ENCODE results near the gene SLC35C1.
"Not testable (repeated sequence)": the region's sequence is repeated elsewhere in the genome, so short reads cannot be mapped to it uniquely, and the experiment has no call there.

The SLC35C1 gene

DNA sequence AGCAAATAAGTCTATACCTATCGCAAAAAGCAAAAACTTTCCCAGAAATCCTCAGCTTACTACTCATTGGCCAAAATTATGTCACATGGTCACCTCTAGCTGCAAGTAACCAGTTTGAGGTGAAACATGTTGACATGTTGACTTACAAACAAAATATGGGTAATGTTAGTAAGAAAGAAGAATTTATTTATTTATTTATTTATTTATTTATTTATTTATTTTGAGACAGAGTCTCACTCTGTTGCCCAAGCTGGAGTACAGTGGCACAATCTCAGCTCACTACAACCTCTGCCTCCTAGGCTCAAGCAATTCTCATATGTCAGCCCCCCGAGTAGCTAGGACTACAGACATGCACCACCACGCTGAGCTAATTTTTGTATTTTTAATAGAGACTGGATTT, 5.4 kb upstream of the SLC35C1 start:
- Mint-ChIP-seq H3K27me3 (peaks cover 3% of the 10 kb centered on the region), H3K4me3 (no peak overlapping the region), H3K9me3 (peaks cover 3% of the 10 kb centered on the region), H3K36me3 (no peaks in the 10 kb centered on the region), H3K4me1 (no peaks in the 10 kb centered on the region), H3K27ac (no peak overlapping the region)
- DNase-seq (ENCODE audit: low spot score in 2 of 2), result no peak
- no peak for ATAC-seq (ENCODE audit: low read depth)

- Mint-ChIP-seq H3K4me1 (peaks cover 1% of the 10 kb centered on the region), H3K36me3 (no peaks in the 10 kb centered on the region), H3K27ac (no peak overlapping the region), H3K4me3 (no peak overlapping the region), H3K27me3 (peaks cover 2% of the 10 kb centered on the region), H3K9me3 (peaks cover 3% of the 10 kb centered on the region)
- no peak for DNase-seq (ENCODE audit: low spot score in 2 of 2)
- no peak for ATAC-seq (ENCODE audit: low read depth)
Measured at GRCh38 chr11:45800261-45800660, 4.7 kb upstream of the SLC35C1 start.

DNA sequence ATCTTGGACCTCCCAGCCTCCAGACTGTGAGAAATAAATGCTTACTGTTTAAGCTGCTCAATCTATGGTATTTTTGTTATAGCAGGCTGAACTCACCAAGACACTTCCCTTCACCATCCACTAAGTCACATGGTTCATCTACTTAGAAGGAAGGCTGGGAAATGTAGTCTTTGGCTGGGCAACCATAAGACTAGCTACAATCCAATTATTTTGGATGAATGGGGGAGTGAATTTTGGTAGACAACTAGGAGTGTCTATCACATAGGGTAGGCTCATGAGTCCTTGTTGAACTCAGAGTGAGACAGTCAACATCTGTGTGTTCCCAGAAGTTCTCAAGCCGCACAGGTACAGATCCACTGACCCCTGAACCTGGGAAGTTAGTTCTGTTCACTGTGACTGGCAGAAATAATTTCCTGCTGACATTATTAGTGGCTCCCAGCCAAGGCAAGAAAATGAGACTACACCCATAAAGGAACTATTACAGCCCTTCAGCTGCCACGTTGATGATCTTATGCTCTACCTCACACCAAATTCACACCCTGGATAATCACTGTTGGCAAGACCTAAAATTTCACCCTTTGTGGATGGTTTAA, 3.1 kb upstream of the SLC35C1 start:
- no peak for ATAC-seq (ENCODE audit: low read depth)
- H3K4me3 Mint-ChIP-seq, result no peak overlapping the region
- H3K4me1 Mint-ChIP-seq, result peaks cover 13% of the 10 kb centered on the region
- H3K36me3 Mint-ChIP-seq, result no peaks in the 10 kb centered on the region
- H3K9me3 Mint-ChIP-seq, result peaks cover 3% of the 10 kb centered on the region
- no peak overlapping the region for H3K27ac Mint-ChIP-seq
- DNase-seq (ENCODE audit: low spot score in 2 of 2), result no peak
- H3K27me3 Mint-ChIP-seq, result no peaks in the 10 kb centered on the region

GRCh38 chr11:45802531-45803317, 2.2 kb upstream of the SLC35C1 start:
- ATAC-seq (ENCODE audit: low read depth) (no peak), DNase-seq (ENCODE audit: low spot score in 2 of 2) (no peak)
- Mint-ChIP-seq H3K9me3 (peaks cover 3% of the 10 kb centered on the region), H3K4me3 (peak overlapping the region; percentile 37), H3K27ac (no peak overlapping the region), H3K36me3 (no peaks in the 10 kb centered on the region), H3K27me3 (no peaks in the 10 kb centered on the region), H3K4me1 (peaks cover 17% of the 10 kb centered on the region)

DNA sequence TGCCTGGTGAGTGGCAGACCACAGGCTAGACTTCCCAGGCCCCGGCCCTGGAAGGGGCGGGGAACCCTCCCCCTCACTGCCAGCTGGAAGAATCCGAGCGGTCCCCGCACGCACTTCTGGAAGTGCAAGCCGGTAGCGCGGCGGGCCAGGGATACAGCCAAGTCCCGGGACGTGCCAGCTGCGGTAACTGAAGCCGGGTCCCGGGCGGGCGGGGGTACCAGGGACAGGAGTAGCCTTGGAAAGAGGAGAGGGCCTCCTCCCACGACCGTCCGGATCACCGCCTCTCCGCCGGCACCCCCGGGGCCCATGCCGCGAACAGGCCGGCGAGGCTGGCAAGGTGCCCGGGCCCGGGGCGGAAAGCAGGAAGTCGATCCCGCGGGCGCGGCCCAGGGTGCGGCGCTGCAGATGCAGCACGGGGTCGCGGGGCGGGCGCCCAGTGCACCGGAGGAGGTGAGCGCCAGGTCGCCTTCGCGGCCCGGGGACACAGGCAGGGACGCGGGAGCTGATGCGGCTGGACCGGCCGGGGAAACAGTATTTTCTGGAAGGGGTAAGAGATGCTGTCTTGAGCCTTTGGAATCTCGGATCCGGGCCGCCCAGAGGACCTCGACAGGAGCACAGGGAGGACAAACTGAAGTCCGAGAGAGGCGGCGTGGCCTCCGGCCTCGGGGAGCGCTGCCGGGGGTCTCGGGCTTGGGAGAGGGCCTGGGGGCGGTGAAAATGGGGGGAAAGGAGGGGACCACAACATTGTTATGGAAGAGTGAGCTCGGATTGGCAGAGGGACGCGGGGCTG, 783 bp upstream of the SLC35C1 start:
- peaks cover 27% of the 10 kb centered on the region for H3K4me1 Mint-ChIP-seq
- H3K27ac Mint-ChIP-seq, result peak overlapping the region; percentile 96
- ATAC-seq (ENCODE audit: low read depth) (peak; percentile 29), DNase-seq (ENCODE audit: low spot score in 2 of 2) (peak; percentile 53 to 63)
- H3K27me3 Mint-ChIP-seq, result no peaks in the 10 kb centered on the region
- H3K36me3 Mint-ChIP-seq, result peaks cover 3% of the 10 kb centered on the region
- H3K9me3 Mint-ChIP-seq, result no peaks in the 10 kb centered on the region
- H3K4me3 Mint-ChIP-seq, result peak overlapping the region; percentile 99

DNA sequence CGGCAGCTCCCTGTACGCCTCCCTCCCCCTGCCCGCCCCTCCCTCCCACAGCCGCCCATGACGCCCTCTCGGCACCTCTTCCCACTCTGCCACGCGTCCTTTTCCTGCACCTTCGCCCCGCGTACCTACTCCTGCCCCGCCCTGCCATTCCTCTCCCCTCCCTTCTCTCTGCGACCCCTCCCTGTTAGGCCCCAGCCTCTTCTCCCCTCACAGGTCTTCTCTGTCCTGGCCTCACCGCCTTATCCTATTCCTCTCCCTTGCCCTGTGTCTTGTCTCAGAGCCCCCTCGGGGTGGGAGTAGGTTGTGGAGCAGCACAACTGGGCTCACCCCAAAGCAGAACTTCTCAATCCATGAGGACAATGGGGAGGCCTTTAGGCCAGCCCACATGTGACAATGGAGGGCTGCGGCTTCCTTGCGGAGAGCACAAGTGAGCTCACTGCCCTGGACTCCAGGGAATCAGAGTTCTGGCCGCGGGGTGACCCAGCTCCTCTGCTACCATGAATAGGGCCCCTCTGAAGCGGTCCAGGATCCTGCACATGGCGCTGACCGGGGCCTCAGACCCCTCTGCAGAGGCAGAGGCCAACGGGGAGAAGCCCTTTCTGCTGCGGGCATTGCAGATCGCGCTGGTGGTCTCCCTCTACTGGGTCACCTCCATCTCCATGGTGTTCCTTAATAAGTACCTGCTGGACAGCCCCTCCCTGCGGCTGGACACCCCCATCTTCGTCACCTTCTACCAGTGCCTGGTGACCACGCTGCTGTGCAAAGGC, 539 bp downstream of the SLC35C1 start:
- H3K27me3 Mint-ChIP-seq, result no peaks in the 10 kb centered on the region
- peaks cover 3% of the 10 kb centered on the region for H3K36me3 Mint-ChIP-seq
- no peaks in the 10 kb centered on the region for H3K9me3 Mint-ChIP-seq
- peak overlapping the region; percentile 99 for H3K4me3 Mint-ChIP-seq
- DNase-seq (ENCODE audit: low spot score in 2 of 2) (no peak), ATAC-seq (ENCODE audit: low read depth) (peak; percentile 39)
- peaks cover 36% of the 10 kb centered on the region for H3K4me1 Mint-ChIP-seq
- H3K27ac Mint-ChIP-seq, result peak overlapping the region; percentile 96

DNA sequence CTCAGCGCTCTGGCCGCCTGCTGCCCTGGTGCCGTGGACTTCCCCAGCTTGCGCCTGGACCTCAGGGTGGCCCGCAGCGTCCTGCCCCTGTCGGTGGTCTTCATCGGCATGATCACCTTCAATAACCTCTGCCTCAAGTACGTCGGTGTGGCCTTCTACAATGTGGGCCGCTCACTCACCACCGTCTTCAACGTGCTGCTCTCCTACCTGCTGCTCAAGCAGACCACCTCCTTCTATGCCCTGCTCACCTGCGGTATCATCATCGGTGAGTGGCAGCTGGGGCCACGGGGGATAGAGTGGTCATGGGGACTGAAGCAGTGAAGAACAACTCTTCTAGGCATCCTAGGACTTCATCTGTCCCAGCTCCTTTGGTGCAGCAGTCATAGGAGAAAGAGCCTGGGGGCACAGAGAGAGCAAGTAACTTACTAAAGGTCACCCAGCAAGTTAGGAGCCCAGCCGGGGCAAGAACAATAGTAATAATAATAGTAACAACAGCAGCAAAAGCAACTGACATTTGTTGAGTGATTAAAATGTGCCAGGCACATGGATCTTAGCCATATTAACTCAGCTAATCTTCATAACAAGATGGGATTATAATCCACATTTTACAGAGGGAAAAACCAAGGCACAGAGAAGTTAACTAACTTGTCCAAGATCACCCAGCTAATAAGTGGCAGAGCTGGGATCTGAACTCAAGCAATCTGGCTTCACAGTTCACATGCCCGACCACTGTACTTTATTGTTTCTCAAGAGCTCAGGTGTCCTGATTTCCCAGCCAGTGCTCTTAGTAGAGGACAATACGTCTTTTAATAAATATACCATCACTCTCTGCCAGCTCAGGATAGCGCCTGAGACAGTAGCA, 1.4 kb downstream of the SLC35C1 start:
- H3K36me3 Mint-ChIP-seq, result peaks cover 6% of the 10 kb centered on the region

DNA sequence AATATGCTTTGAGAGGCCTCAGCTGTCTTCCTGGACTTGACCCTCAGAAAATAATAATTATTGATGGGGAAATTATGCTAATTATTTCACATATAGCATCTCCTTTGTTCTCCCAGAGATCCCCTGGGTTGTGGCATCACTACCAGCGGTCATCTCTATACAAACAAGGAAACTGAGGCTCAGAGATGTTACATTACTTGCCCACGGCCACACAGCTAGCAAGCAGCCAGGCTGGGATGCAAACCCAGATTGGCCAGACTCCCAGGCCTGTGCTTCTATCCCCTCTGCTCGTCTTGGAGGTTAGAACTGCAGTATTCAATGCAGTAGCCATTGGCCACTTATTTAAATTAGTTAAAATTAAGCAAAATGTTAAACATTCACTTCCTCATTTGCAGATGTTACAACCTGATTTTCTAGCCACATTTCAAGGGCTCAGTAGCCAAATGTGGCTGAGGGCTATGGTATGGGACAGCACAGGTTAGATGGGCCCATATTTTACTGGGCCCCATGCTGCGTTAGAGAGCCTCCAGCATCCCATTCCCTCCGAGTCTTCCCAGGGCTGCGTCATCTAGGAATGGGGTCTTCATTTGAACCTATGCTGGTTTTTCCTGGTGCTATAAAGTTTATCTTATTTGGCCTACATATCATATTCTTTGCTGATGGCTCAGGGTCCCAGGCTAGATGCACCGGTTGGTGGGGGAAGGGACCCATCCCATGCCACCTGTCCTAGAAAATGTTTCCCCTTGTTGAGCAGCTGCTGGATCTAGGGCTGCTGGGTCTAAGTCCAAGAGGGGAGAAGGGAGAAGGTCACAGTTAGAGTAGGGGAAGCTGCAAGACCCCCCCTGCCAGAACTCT, 2.2 kb downstream of the SLC35C1 start:
- Mint-ChIP-seq H3K9me3 (no peaks in the 10 kb centered on the region), H3K4me3 (peak overlapping the region; percentile 61), H3K27me3 (no peaks in the 10 kb centered on the region), H3K4me1 (peaks cover 36% of the 10 kb centered on the region), H3K27ac (no peak overlapping the region), H3K36me3 (peaks cover 6% of the 10 kb centered on the region)
- no peak for ATAC-seq (ENCODE audit: low read depth)
- DNase-seq (ENCODE audit: low spot score in 2 of 2), result no peak

More for the DNA sequence above, 1.4 kb downstream of the SLC35C1 start:
- ATAC-seq (ENCODE audit: low read depth) (no peak), DNase-seq (ENCODE audit: low spot score in 2 of 2) (no peak)
- H3K9me3 Mint-ChIP-seq, result no peaks in the 10 kb centered on the region
- no peaks in the 10 kb centered on the region for H3K27me3 Mint-ChIP-seq
- H3K4me3 Mint-ChIP-seq, result peak overlapping the region; percentile 99
- H3K4me1 Mint-ChIP-seq, result peaks cover 36% of the 10 kb centered on the region
- H3K27ac Mint-ChIP-seq, result peak overlapping the region; percentile 96

DNA sequence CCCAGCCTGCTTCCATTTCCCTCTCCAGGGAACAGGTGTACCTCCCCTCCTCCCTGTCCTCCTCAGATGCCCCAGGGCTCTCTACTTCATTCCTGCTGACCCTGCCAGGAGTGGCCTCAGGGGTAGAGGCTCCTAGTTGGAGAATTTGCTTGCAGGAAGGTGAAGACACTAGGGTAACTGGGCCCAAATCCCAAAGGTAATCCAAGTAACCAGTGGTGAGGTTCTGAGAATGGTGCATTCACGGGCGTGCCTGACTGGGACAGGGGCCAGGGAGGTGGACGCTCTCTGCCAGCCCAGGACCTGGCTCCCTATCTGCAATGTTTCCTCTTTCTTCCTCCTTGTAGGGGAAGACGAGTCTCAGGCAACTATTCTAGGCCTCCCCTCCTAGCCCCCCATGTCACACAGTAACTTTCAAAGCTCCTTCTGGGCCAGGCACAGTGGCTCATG, 2.9 kb downstream of the SLC35C1 start:
- peak overlapping the region; percentile 61 for H3K4me3 Mint-ChIP-seq
- ATAC-seq (ENCODE audit: low read depth) (no peak), DNase-seq (ENCODE audit: low spot score in 2 of 2) (no peak)
- peaks cover 36% of the 10 kb centered on the region for H3K4me1 Mint-ChIP-seq
- peaks cover 6% of the 10 kb centered on the region for H3K36me3 Mint-ChIP-seq
- no peaks in the 10 kb centered on the region for H3K9me3 Mint-ChIP-seq
- no peaks in the 10 kb centered on the region for H3K27me3 Mint-ChIP-seq
- no peak overlapping the region for H3K27ac Mint-ChIP-seq

DNA sequence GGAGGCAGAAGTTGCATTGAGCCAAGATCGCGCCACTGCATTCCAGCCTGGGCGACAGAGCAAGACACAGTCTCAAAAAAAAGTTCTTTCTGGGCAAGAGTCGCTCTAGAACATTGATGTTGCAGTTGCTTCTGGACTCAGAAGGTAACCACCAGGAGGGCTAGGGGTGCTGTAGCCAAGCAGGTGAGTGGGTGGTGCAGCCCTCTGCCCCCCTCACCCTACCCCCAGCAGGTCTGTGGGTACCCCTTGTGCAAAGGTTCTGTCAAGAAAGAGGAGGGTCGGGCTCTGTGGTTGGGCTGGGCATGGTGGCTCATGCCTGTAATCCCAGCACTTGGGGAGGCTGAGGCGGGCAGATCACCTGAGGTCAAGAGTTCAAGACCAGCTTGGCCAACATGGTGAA, 3.5 kb downstream of the SLC35C1 start:
- peaks cover 36% of the 10 kb centered on the region for H3K4me1 Mint-ChIP-seq
- ATAC-seq (ENCODE audit: low read depth); H3K27me3 Mint-ChIP-seq; H3K36me3 Mint-ChIP-seq; H3K27ac Mint-ChIP-seq; DNase-seq (ENCODE audit: low spot score in 2 of 2); H3K4me3 Mint-ChIP-seq; H3K9me3 Mint-ChIP-seq: not testable (repeated sequence)

- H3K27me3 Mint-ChIP-seq, result no peaks in the 10 kb centered on the region
- H3K9me3 Mint-ChIP-seq, result no peaks in the 10 kb centered on the region
- H3K36me3 Mint-ChIP-seq, result peaks cover 6% of the 10 kb centered on the region
- peaks cover 36% of the 10 kb centered on the region for H3K4me1 Mint-ChIP-seq
- no peak for ATAC-seq (ENCODE audit: low read depth)
- peak overlapping the region; percentile 74 for H3K27ac Mint-ChIP-seq
- DNase-seq (ENCODE audit: low spot score in 2 of 2), result no peak
- H3K4me3 Mint-ChIP-seq, result no peak overlapping the region
Measured at GRCh38 chr11:45809456-45810395, 4.8 kb downstream of the SLC35C1 start.
